ENCODE data around the gene DNM1.
"Not testable (repeated sequence)": the region's sequence is repeated elsewhere in the genome, so short reads cannot be mapped to it uniquely, and the experiment has no call there.

DNM1 gene

GRCh38 chr9:128230897-128231296 is 27.7 kb downstream of the DNM1 start:
- DNase-seq: not testable (repeated sequence)

GRCh38 chr9:128231638-128232527 is 28.7 kb downstream of the DNM1 start:
- DNase-seq: no peak

GRCh38 chr9:128232528-128233428 is 29.6 kb downstream of the DNM1 start:
- no peak for DNase-seq

GRCh38 chr9:128233817-128234406 is 30.7 kb downstream of the DNM1 start:
- no peak for DNase-seq

- DNase-seq: no peak
Observed at GRCh38 chr9:128242124-128242523, 38.9 kb downstream of the DNM1 start.

GRCh38 chr9:128242828-128243214 is 39.6 kb downstream of the DNM1 start:
- no peak for DNase-seq

- DNase-seq: no peak
Observed at GRCh38 chr9:128243215-128244018, 40.2 kb downstream of the DNM1 start.

- DNase-seq: no peak
Observed at GRCh38 chr9:128244091-128244836, 41.1 kb downstream of the DNM1 start.

GRCh38 chr9:128244837-128245231 is 41.7 kb downstream of the DNM1 start:
- DNase-seq: peak; percentile 86

- peak; percentile 80 for DNase-seq
Observed at GRCh38 chr9:128245421-128246151, 42.4 kb downstream of the DNM1 start.

- DNase-seq: no peak
Observed at GRCh38 chr9:128246471-128246870, 43.3 kb downstream of the DNM1 start.

- DNase-seq: no peak
Observed at GRCh38 chr9:128247226-128247803, 44.1 kb downstream of the DNM1 start.

GRCh38 chr9:128249558-128249907 is 46.4 kb downstream of the DNM1 start:
- no peak for DNase-seq

GRCh38 chr9:128249908-128250838 is 47.0 kb downstream of the DNM1 start:
- DNase-seq: no peak

GRCh38 chr9:128250839-128251731 is 47.9 kb downstream of the DNM1 start:
- DNase-seq: no peak

- no peak for DNase-seq
Observed at GRCh38 chr9:128251732-128252100, 48.5 kb downstream of the DNM1 start.

- no peak for DNase-seq
Observed at GRCh38 chr9:128252317-128253139, 49.3 kb downstream of the DNM1 start.
